OCI-LY1 (cell line): ENCODE measurements around the gene RNF168.
"Not testable (repeated sequence)": the region's sequence is repeated elsewhere in the genome, so short reads cannot be mapped to it uniquely, and the experiment has no call there.

Experiments used
- EZH2 ChIP-seq: fragments of 200-600 bp; sonication (generic), shearing (Covaris generic); IDR thresholded peaks from 2 replicates; pipeline ENCODE4 v1.8.0; 2017; ENCODE audit warnings: borderline replicate concordance, mixed run types, mild to moderate bottlenecking, antibody characterized with exemption, low read length, moderate library complexity, mixed read lengths
- TF ChIP-seq, protein P1 (sequence below): fragments of 200-600 bp; sonication (generic), shearing (Covaris generic); IDR thresholded peaks from 2 replicates; pipeline ENCODE4 v1.5.1; 2017; ENCODE audit warnings: mild to moderate bottlenecking, antibody characterized with exemption, low read length, moderate library complexity, mixed read lengths

DNA sequence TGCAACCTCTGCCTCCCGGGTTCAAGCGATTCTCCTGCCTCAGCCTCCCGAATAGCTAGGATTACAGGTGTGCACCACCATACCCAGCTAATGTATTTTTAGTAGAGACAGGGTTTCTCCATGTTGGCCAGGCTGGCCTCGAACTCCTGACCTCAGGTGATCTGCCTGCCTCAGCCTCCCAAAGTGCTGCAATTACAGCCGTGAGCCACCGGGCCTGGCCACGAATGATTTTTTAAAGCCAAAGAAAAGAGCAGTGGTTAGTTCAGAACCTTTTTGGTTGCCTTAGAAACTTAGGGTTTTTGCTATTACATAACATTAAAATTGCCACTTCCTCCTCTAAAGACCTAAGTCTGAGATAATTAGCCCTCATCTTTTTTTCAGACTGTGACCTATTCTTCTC lies 46.1 kb downstream of the RNF168 start:
- TF ChIP-seq, protein P1, sequence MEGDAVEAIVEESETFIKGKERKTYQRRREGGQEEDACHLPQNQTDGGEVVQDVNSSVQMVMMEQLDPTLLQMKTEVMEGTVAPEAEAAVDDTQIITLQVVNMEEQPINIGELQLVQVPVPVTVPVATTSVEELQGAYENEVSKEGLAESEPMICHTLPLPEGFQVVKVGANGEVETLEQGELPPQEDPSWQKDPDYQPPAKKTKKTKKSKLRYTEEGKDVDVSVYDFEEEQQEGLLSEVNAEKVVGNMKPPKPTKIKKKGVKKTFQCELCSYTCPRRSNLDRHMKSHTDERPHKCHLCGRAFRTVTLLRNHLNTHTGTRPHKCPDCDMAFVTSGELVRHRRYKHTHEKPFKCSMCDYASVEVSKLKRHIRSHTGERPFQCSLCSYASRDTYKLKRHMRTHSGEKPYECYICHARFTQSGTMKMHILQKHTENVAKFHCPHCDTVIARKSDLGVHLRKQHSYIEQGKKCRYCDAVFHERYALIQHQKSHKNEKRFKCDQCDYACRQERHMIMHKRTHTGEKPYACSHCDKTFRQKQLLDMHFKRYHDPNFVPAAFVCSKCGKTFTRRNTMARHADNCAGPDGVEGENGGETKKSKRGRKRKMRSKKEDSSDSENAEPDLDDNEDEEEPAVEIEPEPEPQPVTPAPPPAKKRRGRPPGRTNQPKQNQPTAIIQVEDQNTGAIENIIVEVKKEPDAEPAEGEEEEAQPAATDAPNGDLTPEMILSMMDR = not testable (repeated sequence)
- not testable (repeated sequence) for TF ChIP-seq EZH2
